Middle frontal gyrus (tissue), 1 donor: ENCODE results near the gene TOR4A.
"Not testable (repeated sequence)": the region's sequence is repeated elsewhere in the genome, so short reads cannot be mapped to it uniquely, and the experiment has no call there.

Experiments used
- DNase-seq: peaks from one replicate; pipeline ENCODE4 v3.0.0-alpha.2; 2015; ENCODE audit warnings: low spot score; ENCODE audit errors: extremely low spot score

TOR4A gene

DNA sequence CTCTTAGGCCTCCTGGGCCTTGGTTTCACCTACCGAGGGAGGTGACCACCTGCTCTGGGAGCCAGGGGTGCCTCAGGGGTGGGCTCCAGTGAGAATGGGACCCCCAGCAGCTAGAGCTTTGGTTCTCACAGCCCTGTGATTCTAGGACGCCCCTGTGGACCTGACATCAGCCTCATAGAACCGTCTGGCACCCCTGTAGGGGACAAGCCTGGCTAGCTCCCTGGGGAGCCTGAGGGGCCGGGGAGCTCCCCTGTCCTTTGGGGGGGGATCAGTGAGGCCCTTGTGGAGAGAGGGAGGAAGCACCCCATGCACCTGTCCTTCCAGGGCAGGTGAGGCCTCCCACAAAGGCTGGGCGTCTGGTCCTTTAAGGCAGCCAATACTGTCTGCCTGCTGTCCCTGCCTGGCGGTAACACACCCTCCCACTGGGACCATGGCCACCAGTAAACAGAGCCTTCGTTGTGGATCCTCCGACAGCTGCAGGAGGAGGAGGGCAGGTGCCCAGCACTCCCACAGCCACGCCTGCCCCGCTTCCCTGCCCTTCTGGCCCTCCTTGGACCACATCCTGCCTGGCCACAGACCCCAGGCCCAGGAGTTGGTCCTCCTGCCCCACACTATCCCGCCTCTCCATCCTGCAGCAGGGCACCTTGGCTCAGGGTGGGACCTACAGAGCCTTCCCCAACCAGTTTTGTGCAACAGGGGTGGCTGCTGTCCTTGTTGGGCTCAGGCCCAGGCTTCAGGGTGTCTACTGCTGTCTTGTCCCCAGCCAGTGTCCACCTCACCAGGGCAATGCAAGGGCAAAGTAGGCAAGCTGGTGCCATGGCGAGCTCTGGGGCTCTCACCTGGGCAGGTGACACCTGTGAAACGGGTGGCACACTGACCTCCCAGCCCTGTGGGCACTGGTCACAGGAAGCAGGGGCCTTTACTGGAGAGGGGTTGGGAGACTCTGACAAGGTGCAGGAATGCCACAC lies 39.5 kb upstream of the TOR4A start:
- no peak for DNase-seq

- DNase-seq, result not testable (repeated sequence)
Observed at GRCh38 chr9:137239541-137240200, 37.9 kb upstream of the TOR4A start.

GRCh38 chr9:137240318-137240840 lies 37.1 kb upstream of the TOR4A start:
- DNase-seq, result peak; percentile 40

GRCh38 chr9:137240841-137241489 lies 36.6 kb upstream of the TOR4A start, which contains the start of gene TUBB4B:
TUBB4B (plus strand) TSS chr9:137241287; CDS start chr9:137241361, 74 bp downstream.
- peak; percentile 98 for DNase-seq

DNA sequence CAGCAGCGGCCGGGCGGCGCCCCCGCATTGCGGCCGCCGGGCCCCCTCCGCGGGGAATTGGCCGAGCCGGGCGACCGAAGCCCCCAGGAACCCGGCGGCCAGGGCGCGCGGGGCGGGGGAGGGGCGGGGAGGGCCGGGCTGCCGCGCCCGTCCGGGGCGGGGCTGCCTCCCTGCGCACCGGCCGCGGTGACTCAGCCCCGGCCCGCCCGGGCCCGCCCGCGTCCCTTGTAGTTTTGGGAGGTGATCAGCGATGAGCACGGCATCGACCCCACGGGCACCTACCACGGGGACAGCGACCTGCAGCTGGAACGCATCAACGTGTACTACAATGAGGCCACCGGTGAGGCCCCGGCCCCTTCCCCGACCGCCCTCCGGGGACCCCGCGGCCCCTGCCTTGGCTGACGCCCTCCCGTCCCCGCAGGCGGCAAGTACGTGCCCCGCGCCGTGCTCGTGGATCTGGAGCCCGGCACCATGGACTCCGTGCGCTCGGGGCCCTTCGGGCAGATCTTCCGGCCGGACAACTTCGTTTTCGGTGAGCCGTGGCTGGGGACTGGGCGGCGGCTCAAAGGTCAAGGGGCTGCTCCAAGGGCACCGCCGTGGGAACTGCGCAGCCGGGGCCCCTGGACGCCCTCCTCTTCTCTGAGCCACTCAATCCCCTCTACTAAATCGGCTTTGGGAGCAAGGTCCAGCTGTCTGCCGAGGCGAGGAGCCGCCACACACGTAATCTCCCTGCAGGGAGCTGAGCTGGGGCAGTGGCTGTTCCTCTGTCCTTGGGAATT lies 35.8 kb upstream of the TOR4A start:
- DNase-seq, result no peak

GRCh38 chr9:137242269-137243203 lies 35.0 kb upstream of the TOR4A start:
- no peak for DNase-seq

DNA sequence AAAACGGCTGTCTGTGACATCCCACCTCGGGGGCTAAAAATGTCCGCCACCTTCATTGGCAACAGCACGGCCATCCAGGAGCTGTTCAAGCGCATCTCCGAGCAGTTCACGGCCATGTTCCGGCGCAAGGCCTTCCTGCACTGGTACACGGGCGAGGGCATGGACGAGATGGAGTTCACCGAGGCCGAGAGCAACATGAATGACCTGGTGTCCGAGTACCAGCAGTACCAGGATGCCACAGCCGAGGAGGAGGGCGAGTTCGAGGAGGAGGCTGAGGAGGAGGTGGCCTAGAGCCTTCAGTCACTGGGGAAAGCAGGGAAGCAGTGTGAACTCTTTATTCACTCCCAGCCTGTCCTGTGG lies 34.3 kb upstream of the TOR4A start:
- not testable (repeated sequence) for DNase-seq

GRCh38 chr9:137243626-137244485 lies 33.7 kb upstream of the TOR4A start:
- DNase-seq, result no peak

DNA sequence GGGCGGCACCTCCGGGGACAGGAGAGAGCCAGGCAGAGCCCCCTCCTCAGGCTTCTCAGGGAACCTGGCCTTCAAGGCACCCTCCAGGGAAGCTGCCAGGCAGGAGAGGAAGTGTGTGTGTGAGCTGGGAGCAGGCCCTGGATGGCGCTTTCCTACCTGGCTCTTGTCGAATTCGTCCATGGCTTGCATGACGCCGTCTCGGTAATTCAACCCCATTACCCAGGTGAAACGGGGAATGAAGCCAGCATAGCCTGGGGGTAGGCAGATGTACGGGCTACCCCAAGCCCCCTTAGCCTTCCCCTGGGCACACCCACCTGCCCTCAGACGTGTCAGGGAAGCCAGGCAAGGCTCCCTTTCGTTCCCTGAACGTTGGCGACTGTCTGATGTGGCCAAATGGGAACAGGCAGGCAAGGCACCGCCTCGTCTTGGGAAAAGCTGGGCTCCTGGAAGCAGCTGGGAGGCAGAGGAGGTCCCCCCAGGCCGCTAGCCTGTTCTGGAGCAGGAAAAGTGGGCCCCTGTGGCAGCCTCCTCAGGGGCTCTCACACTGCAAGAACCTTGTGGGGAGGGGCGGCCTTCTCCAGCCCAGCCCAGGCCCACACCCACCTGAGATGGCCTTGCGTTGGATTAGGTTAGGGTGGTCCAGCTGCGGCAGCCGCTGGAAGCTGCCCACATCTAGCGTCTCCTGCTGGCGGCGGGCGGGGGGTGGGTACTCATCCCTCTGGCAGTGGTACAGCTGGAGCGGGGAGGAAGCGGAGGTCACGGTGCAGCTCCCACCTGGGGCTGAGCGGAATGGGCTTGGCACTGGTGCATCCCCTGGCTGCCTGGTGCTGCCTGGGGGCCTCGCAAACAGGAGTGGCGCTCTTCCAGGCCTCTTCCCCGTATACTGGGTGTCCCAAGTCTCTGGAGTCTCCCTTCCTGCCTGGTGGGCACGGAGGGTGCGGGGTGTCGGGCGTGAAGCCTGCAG lies 32.8 kb upstream of the TOR4A start:
- no peak for DNase-seq

DNA sequence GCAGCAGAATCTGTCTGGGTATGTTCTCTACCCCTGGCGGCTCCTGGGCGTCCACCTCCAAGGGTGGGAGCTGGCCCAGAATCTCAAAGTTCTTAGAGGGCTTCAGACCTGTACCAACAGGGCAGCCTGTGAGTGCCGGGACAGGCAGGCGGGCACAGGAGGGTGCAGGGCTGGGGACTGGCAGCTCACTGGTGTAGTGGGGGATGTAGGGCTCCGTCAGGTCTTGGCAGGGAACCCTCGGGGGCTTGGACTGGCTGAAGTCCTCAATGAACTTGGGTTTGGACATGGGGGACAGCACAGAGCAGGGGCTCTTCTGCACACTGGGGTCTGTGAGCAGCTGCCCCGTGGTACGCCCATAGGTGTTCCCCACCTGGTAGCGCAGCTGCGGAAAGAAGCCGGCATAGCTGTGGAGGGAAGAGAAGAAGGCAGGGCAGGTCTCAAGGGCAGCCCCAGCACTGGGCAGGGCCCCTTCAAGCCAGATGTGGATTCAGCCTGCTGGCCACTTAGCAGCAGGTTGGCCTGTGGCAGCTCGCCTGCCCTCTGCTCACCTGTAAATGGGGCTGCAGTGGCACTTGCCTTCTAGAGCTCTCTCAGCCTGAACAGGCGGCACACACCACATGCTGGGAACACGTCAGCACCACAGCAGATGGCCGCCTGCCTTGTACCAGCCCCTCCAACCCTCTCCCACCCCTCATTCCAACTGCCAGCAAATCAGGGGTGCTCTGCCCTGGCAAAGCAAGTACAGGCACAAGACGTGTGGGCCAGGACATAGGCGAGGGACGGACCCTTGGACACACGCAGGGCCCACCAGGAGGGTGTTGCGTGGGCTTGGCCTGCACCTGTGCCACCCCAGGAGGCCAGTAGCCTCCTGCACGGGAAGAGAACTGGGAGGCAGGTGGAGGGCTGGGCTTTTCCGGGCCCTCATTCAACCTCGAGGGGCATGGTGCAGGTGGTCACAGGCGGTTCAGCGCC lies 31.8 kb upstream of the TOR4A start:
- no peak for DNase-seq

DNA sequence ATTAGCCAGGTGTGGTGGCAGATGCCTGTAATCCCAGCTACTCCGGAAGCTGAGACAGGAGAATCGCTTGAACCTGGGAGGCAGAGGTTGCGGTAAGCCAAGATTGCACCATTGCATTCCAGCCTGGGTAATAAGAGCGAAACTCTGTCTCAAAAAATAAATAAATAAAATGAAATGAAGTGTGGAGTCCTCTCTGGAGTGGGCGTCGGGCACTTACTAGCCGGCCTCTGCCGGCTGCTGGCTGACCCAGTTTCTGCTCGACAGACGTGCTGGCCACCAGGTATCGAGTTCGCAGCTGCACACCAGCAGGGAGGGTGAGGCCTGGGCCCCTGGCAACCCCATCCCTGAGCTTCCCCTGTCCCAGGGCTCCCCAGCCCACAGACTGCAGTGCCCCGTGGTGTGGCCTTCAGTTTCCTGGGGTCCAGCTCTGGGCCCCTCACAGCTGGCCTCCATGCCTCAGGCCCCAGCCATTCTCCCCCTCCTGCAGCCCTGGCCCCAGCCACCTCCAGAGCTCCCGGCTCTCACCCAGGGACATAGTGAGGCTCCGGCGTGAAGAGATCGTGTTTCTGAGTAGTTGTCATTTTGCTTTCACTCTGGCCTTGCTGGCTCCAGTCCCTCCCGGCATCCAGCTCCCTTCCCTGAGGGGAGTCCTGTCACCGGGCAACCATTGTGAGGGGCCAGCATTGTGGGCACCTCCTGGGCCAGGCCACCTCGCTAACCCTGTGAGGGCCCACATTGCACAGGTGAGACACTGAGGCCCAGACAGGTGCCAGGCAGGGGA lies 30.2 kb upstream of the TOR4A start:
- DNase-seq, result no peak

- no peak for DNase-seq
Observed at GRCh38 chr9:137247916-137248175, 29.7 kb upstream of the TOR4A start.

DNA sequence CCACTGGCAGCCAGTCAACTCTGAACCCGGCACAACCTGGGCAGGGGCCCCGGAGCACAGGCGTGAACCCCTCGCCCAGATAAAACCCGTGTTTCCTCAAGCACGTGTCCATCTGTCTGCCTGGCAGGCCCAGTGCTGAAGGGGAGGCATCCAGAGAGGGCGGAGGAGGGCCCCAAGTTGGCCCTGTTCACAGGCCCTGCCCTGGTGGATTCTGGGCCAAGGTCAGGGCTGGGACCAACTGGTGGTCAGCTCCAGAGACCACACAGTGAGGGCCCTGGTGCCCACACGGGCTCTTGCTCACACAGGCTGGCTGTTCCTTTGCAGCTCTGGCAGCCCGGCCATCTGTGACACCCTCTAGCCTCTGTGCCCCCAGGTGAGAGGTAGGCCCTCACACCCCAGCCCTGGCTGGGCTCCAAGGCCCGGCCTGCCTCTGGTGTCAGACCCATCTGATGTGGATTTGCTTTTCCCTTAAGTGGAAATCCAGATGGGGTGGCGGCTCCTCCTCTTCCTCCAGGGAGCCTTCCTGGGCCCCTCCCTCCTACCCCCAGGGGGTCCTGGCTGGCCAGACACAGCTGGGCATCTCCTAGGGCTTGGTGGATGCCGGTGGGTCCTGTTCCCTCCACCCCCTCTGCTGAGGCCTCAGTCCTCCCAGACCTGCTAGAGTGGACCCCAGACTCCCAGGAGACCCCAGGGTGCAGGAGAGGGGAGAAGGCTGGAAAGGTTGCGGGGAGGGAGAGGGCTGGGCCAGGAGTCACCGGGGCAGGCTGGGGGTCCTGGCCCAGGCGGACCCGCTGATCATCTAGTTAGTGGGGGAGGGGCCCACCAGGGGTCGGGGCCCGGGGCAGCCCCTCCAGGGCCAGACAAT lies 27.0 kb upstream of the TOR4A start:
- DNase-seq, result no peak

DNA sequence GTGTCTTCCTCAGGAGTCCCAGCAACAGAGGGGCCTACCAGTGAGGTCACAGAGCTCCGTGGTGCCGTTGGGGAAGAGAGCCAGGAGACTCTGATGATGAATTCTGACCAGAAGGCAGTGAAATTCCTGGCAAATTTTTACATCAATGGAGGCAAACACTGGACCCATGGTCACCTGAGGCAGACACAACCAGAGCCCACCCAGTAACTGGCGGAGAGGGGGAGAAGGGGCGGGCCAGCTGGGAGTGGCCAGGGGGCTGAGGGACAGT lies 26.4 kb upstream of the TOR4A start, which contains the start of gene STPG3:
Gene STPG3, plus strand, starts transcription at position 93 of the 268 bp plus-strand sequence. Its CDS starts 1 bp downstream, at position 94.
- DNase-seq, result no peak
